ENCODE data around the gene ANTXR1. TPM values are rescaled to one million over a fixed set of nuclear protein-coding genes. Genes with fewer than 3 reads are reported as not detected.

Gene ANTXR1
- total and polyA plus RNA-seq, 2 of the 8 experiments (the other 6 are each of a cell fraction or from before 2014, with no cell fraction given): 15.8 to 44.3 TPM

GRCh38 chr2:69271831-69272257 lies 258.9 kb downstream of the ANTXR1 start (continued):
- TF ChIP-seq, protein P1, sequence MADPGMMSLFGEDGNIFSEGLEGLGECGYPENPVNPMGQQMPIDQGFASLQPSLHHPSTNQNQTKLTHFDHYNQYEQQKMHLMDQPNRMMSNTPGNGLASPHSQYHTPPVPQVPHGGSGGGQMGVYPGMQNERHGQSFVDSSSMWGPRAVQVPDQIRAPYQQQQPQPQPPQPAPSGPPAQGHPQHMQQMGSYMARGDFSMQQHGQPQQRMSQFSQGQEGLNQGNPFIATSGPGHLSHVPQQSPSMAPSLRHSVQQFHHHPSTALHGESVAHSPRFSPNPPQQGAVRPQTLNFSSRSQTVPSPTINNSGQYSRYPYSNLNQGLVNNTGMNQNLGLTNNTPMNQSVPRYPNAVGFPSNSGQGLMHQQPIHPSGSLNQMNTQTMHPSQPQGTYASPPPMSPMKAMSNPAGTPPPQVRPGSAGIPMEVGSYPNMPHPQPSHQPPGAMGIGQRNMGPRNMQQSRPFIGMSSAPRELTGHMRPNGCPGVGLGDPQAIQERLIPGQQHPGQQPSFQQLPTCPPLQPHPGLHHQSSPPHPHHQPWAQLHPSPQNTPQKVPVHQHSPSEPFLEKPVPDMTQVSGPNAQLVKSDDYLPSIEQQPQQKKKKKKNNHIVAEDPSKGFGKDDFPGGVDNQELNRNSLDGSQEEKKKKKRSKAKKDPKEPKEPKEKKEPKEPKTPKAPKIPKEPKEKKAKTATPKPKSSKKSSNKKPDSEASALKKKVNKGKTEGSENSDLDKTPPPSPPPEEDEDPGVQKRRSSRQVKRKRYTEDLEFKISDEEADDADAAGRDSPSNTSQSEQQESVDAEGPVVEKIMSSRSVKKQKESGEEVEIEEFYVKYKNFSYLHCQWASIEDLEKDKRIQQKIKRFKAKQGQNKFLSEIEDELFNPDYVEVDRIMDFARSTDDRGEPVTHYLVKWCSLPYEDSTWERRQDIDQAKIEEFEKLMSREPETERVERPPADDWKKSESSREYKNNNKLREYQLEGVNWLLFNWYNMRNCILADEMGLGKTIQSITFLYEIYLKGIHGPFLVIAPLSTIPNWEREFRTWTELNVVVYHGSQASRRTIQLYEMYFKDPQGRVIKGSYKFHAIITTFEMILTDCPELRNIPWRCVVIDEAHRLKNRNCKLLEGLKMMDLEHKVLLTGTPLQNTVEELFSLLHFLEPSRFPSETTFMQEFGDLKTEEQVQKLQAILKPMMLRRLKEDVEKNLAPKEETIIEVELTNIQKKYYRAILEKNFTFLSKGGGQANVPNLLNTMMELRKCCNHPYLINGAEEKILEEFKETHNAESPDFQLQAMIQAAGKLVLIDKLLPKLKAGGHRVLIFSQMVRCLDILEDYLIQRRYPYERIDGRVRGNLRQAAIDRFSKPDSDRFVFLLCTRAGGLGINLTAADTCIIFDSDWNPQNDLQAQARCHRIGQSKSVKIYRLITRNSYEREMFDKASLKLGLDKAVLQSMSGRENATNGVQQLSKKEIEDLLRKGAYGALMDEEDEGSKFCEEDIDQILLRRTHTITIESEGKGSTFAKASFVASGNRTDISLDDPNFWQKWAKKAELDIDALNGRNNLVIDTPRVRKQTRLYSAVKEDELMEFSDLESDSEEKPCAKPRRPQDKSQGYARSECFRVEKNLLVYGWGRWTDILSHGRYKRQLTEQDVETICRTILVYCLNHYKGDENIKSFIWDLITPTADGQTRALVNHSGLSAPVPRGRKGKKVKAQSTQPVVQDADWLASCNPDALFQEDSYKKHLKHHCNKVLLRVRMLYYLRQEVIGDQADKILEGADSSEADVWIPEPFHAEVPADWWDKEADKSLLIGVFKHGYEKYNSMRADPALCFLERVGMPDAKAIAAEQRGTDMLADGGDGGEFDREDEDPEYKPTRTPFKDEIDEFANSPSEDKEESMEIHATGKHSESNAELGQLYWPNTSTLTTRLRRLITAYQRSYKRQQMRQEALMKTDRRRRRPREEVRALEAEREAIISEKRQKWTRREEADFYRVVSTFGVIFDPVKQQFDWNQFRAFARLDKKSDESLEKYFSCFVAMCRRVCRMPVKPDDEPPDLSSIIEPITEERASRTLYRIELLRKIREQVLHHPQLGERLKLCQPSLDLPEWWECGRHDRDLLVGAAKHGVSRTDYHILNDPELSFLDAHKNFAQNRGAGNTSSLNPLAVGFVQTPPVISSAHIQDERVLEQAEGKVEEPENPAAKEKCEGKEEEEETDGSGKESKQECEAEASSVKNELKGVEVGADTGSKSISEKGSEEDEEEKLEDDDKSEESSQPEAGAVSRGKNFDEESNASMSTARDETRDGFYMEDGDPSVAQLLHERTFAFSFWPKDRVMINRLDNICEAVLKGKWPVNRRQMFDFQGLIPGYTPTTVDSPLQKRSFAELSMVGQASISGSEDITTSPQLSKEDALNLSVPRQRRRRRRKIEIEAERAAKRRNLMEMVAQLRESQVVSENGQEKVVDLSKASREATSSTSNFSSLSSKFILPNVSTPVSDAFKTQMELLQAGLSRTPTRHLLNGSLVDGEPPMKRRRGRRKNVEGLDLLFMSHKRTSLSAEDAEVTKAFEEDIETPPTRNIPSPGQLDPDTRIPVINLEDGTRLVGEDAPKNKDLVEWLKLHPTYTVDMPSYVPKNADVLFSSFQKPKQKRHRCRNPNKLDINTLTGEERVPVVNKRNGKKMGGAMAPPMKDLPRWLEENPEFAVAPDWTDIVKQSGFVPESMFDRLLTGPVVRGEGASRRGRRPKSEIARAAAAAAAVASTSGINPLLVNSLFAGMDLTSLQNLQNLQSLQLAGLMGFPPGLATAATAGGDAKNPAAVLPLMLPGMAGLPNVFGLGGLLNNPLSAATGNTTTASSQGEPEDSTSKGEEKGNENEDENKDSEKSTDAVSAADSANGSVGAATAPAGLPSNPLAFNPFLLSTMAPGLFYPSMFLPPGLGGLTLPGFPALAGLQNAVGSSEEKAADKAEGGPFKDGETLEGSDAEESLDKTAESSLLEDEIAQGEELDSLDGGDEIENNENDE (IDR thresholded peaks at IDR 0.05; ENCODE audit: insufficient replicate concordance, low read length): no peak
- TF ChIP-seq BACH1 (IDR thresholded peaks at IDR 0.05; ENCODE audit: low read length) (no peak), JUND (IDR thresholded peaks at IDR 0.05; ENCODE audit: low read length) (no peak), GABPA (IDR thresholded peaks at IDR 0.05; ENCODE audit: borderline replicate concordance, insufficient read depth, low read length) (no peak), CTBP2 (IDR thresholded peaks at IDR 0.05; ENCODE audit: borderline replicate concordance, insufficient read depth, insufficient read length, low read length) (no peak), TBP (IDR thresholded peaks at IDR 0.05; ENCODE audit: low read depth, low read length) (no peak), POLR2AphosphoS5 (IDR thresholded peaks at IDR 0.05; ENCODE audit: low read depth, low read length) (no peak), CBX5 (IDR thresholded peaks at IDR 0.05; ENCODE audit: low read depth, low read length) (no peak), ASH2L (IDR thresholded peaks at IDR 0.05; ENCODE audit: low read length) (no peak), RBBP5 (IDR thresholded peaks at IDR 0.05; ENCODE audit: borderline replicate concordance, low read depth, low read length) (no peak)
- TF ChIP-seq, protein P2, sequence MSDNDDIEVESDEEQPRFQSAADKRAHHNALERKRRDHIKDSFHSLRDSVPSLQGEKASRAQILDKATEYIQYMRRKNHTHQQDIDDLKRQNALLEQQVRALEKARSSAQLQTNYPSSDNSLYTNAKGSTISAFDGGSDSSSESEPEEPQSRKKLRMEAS (IDR thresholded peaks at IDR 0.05): no peak

All from H1 (cell line).